HG03457 (cell line): ENCODE results near the gene RAB9A.
A peak's percentile ranks its signal among the peaks of the same experiment; 100 is the strongest.

Experiments
- ATAC-seq: cut with Tn5 transposase; IDR thresholded peaks from one replicate; pipeline ENCODE4 v1.9.1; 2021; ENCODE audit warnings: moderate number of reproducible peaks; ENCODE audit not compliant: unreplicated experiment

Gene RAB9A

DNA sequence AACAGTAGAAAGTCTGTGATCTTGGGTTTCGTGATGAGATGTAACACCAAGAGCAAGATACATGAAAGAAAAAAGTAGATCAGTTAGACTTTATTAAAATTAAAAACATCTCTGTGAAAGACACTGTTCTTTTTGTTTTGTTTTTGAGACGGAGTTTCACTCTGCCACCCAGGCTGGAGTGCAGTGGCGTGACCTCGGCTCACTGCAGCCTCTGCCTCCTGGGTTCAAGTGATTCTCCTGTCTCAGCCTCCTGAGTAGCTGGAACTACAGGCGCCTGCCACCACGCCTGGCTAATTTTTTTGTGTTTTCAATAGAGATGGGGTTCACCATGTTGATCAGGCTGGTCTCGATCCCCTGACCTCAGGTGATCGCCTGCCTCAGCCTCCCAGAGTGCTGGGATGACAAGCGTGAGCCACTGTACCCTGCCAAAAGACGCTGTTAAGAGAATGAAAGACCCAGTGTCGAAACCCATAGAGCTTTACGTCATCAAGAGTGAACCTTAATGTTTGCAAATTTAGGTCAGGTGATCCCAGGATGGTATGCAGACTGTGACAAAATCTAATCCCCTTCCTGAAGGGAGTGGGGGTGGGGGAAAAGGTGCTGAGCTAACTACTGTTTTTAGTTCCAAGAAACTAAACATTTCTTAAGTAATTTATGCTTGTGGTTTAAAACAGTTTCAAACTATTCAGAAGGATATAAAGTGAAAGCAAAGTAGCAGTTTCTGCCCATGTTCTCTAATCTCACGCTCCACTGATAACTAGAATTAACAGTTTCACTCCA, 53.7 kb downstream of the RAB9A start:
- peak; percentile 87 for ATAC-seq

DNA sequence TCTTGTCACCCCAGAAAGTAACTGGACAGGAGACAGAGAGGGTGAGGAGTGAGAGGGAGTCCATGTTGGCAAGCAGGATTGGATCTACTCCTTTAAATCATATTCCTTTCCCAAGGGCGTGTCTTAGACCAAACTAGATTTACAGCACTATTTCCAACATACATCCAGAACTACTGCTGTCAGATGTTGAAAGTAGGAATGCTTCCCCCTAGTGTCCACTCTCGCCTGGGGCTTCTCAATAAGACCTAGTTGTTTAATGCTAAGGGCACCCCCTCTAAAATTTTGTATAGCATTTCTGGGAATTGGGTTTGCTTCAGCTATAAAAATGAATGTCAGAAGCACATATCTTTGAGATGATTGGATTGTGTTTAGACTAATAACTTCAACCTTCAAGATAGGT, 58.9 kb downstream of the RAB9A start:
- ATAC-seq = no peak

DNA sequence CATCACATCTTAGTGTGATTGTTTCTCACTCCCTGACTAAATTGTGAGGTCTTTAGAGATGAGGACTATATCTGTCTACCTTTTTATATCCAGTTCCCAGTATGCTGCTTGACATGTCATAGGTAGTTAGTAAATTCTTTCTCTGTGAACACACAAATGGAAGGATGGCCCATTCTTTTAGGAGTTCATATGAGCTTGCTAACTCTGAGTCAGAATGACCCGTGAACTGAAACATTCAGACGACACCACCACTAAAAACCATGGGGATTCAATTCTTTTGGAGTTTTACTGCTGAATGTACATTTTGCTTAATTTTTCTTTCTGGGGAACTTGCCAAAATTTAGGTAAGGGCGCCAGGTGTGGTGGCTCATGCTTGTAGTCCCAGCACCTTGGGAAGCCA, 59.6 kb downstream of the RAB9A start:
- ATAC-seq = no peak

DNA sequence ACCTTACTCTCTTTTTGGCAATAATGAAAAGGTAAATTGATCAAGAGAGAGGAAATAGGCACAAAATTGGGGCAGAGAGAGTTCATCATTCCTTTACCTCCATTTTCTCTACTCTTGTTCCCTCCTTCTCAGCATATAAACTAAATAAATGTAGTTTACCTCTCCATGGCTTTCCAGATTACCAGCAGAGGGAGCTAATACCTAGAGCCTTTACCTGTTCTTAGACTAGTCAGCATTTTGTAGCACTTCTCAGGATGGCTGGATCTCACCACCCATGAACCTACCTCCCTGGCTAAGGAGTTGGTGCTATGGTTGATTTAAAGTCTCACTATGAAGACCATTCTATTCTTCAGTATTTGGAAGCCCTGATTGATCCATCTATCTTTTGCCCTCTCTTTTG, 61.3 kb downstream of the RAB9A start:
- ATAC-seq = no peak

DNA sequence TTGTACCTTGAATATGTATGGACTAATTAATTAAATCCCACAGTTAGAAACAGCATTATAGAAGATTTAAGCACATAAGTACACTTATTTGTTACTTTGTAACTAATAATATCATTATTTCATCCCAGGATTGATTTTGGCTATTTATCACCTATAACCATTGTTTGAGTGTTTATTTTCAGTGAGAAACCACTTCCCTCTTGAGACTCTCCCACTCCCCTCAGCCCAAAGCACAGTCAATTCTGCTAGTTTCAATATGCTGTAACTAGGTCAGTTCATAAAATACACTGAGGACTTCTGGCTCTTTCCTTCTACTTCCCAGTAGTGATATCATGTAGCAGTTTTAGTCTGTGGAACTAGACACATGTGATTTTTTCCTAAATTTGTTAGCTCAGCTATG, 61.9 kb downstream of the RAB9A start:
- ATAC-seq = no peak

DNA sequence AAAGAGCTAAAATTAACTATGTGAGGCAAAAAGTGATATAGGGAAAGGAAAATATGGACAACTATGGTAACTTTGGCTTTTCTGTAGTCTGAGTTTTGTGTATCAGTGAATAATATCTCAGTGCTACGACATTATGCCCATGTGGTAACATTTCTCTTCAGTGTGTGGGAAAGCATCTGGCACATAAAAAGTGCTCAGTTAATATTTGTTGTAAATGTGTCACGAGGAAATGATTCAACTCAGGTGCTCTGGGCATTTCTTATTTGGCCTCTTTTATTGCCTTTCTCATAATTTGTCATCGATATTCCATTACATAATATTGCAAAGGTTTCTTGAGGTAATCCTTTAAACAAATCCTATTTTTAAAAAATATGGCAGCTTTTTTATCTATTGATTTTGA, 63.2 kb downstream of the RAB9A start:
- ATAC-seq = no peak

DNA sequence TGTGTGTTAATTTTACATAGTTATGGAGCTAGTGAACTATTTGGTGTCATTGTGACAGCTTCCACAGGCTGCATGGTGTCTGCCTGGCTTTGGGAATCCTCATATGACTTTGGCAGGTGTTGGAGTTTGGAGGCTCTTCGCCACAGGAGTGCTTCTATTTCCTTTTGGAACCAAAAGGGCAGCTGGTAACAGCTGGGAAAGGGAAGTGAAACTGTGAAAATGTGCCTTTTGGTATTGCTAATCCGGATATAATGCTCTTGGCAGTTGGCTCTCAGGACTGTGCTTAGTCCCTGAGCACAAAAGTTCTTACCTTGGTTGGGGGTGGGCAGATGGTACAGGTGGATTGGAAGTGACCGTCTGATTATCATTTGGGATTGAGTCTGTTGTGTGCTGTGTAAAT, 63.7 kb downstream of the RAB9A start:
- ATAC-seq = no peak

DNA sequence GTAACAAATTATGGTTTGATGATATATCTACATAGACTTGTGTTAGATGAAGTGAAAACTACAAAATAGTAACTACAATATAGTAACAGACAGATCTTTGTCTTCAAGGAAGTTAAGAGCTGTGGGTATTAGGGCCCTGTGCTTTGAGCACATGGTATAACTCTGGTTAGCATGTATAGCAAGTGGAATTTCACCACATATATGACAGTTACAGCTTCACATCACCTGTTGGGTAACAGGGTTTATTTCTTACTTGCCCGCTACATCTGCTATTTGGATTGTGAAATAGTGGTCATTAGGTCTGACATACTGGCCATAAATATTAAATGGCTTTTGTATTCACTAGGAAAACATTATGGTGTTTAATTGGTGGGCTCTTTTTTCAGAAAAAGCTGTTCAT, 65.8 kb downstream of the RAB9A start:
- ATAC-seq = no peak

DNA sequence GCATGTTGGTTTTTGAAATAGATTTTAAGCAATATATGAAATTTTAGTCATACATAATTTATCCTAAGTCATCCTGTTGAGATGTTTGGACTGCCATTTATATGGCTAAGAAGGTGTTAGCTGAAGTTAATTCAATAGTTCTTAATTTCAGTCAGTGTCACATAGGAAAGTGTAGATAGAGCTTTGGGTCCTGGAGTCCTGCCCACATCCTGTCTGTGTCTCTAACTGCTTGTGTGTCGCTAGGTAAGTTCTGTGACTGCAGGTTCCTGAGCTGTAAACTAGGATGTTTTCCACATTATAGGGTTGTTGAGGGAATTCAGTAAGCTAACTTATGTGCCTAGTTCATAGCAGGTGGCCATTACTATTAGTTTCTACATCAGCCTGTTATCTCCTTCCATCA, 66.3 kb downstream of the RAB9A start:
- no peak for ATAC-seq

DNA sequence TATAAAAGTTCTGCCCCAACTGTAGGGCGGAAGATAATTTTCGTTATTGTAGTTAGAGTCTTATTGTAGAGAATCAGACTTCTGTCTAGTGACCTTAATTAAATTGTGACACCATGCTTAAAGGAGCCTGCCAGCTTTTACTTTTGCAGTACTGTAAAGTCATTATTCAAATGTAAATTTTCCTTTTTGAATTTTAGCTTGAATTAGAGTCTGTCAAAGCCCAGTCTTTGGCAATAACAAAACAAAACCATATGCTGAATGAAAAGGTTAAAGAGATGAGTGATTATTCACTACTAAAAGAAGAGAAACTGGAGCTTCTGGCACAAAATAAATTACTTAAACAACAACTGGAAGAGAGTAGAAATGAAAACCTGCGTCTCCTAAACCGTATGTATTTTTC, 67.5 kb downstream of the RAB9A start:
- no peak for ATAC-seq

DNA sequence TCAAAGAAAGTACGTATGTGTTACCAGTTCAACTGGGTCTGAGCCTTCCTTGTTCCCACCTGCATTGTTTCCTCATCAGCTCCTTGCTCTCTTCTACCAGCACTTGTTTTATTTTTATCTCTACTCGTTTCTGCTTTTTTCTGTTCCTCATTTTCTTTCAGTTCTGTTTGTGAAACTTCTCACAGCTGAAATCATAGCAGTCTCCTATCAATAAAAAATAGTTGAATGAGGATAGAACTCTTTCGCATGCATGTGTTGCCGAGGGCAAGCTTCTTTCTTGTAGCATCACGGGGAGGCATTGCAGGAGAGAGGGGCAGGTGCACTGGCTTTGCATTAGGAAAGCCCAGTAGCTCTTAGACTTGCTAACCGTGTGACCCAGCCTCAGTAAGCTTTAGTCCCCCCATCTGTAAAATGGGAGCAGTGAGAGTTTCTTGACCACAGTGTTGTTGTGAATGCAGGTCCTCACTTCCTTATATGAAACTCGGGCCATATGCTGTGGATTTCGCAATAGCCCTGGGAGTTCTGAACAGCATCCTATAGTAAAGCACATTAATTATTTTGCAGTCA, 70.3 kb downstream of the RAB9A start:
- no peak for ATAC-seq
